Gastrocnemius medialis (tissue), 4 donors: Measurements from ENCODE around the gene CNTN4. TPM values are rescaled to one million over a fixed set of nuclear protein-coding genes. Genes with fewer than 3 reads are reported as not detected.

Experiments used
- ATAC-seq, 2 donors: fragments of 150-250 bp; one replicate each; pipeline ENCODE4 v1.9.1; 2016
- DNase-seq, 2 donors: peaks; one replicate each; pipeline ENCODE4 v3.0.0-alpha.2; 2019
- H3K27ac ChIP-seq, 4 donors: fragments of 200-600 bp; sonication (generic); 1 replicate in 1 of 4; 2 replicates in 3 of 4; pipeline ENCODE4 v1.5.1; 2016 to 2018; ENCODE audit warnings: mild to moderate bottlenecking in 2 of 4, moderate library complexity in 1 of 4
- H3K27me3 ChIP-seq, 3 donors: fragments of 200-600 bp; sonication (generic) in 2 of 3; 1 replicate in 1 of 3; 2 replicates in 2 of 3; pipeline versions ENCODE4 v1.5.1 to v1.6.0; 2016 to 2019; ENCODE audit warnings: mild to moderate bottlenecking in 1 of 3, moderate library complexity in 1 of 3
- H3K36me3 ChIP-seq, 2 donors: fragments of 200-600 bp; sonication (generic) in 1 of 2; one replicate each; pipeline ENCODE4 v1.5.1; 2017 to 2018
- H3K4me1 ChIP-seq, 2 donors: fragments of 200-600 bp; sonication (generic) in 1 of 2; one replicate each; pipeline ENCODE4 v1.5.1; 2016 to 2017; ENCODE audit warnings: mild to moderate bottlenecking in 2 of 2
- H3K4me3 ChIP-seq, 4 donors: fragments of 200-600 bp; sonication (generic) in 3 of 4; 1 replicate in 1 of 4; 2 replicates in 3 of 4; pipeline ENCODE4 v1.5.1; 2016 to 2019; ENCODE audit warnings: mild to moderate bottlenecking in 2 of 4
- H3K9me3 ChIP-seq, 3 donors: fragments of 200-600 bp; sonication (generic) in 2 of 3; 1 replicate in 1 of 3; 2 replicates in 2 of 3; pipeline ENCODE4 v1.5.1; 2016 to 2019
- POLR2A ChIP-seq, 2 donors: fragments of 450-650 bp; IDR thresholded peaks; one replicate each; pipeline ENCODE4 v1.6.1; 2017; ENCODE audit warnings: antibody characterized with exemption in 2 of 2, mild to moderate bottlenecking in 2 of 2, moderate library complexity in 2 of 2
- in situ Hi-C, 4 donors: fragments of 200-750 bp; cut with MboI; loops; one replicate each; pipeline versions ENCODE4 v1.15.0 to v1.8.0; 2017; ENCODE audit warnings: low sequenced_read_pairs in 4 of 4
- intact Hi-C: fragments of 100-400 bp; cut with DNase I; formaldehyde crosslinking; loops from one replicate; pipeline ENCODE4 v1.15.1; 2023; ENCODE audit warnings: low total_unique reads
- total RNA-seq, 4 donors: library from RNA; depleted of rRNA; stranded (reverse); fragments of >200 nt; gene quantifications; one replicate each; pipeline versions ENCODE4 v1.1.0 to v1.2.3, GENCODE V29; 2016
- TF ChIP-seq, protein P1 (sequence below), 5 experiments: fragments of 450-650 bp in 3 of 5; fragments of 200-600 bp in 2 of 5; sonication (generic) in 2 of 5; IDR thresholded peaks in 4 of 5; conservative IDR thresholded peaks in 1 of 5; 1 replicate in 4 of 5; 2 replicates in 1 of 5; pipeline ENCODE4 v1.5.1; 2016 to 2019; ENCODE audit warnings: antibody characterized with exemption in 5 of 5, mild to moderate bottlenecking in 3 of 5, moderate library complexity in 3 of 5

Gene CNTN4
- total RNA-seq, 4 donors from 2014 or later: 0.51 to 1.9 (median 1.4) TPM

DNA sequence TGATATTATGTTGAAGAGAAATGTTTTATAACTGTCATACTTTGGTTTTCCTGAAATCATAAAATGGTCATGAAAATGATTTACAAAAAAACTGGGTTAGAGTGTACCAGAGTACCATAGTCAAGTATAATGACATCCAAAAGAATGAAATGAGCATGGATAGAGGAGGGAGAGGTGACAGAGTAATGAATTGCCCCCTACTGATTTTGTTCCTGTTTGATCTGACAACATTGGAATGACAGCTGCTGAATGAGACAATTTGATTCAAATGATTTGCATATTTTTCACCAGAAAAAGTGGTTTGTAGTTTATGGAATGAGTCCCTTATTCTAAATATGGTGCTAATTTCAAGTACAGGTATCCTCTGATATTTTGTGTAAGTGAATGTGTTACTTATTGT is 271.7 kb downstream of the CNTN4 start:
- Histone ChIP-seq H3K27ac (no peak overlapping the region), H3K27me3 (no peaks in the 10 kb centered on the region), H3K4me3 (no peak overlapping the region), H3K4me1 (no peaks in the 10 kb centered on the region), H3K9me3 (no peaks in the 10 kb centered on the region), H3K36me3 (no peaks in the 10 kb centered on the region)
- TF ChIP-seq, protein P1, sequence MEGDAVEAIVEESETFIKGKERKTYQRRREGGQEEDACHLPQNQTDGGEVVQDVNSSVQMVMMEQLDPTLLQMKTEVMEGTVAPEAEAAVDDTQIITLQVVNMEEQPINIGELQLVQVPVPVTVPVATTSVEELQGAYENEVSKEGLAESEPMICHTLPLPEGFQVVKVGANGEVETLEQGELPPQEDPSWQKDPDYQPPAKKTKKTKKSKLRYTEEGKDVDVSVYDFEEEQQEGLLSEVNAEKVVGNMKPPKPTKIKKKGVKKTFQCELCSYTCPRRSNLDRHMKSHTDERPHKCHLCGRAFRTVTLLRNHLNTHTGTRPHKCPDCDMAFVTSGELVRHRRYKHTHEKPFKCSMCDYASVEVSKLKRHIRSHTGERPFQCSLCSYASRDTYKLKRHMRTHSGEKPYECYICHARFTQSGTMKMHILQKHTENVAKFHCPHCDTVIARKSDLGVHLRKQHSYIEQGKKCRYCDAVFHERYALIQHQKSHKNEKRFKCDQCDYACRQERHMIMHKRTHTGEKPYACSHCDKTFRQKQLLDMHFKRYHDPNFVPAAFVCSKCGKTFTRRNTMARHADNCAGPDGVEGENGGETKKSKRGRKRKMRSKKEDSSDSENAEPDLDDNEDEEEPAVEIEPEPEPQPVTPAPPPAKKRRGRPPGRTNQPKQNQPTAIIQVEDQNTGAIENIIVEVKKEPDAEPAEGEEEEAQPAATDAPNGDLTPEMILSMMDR (IDR thresholded peaks at IDR 0.05 in 4 of 5, conservative IDR thresholded peaks at IDR 0.05 in 1 of 5): no peak
- no peak for TF ChIP-seq POLR2A (IDR thresholded peaks at IDR 0.05)
- ATAC-seq (no peak), DNase-seq (no peak)
- intact Hi-C loops: no loop called here
- in situ Hi-C loops: no loop called here

DNA sequence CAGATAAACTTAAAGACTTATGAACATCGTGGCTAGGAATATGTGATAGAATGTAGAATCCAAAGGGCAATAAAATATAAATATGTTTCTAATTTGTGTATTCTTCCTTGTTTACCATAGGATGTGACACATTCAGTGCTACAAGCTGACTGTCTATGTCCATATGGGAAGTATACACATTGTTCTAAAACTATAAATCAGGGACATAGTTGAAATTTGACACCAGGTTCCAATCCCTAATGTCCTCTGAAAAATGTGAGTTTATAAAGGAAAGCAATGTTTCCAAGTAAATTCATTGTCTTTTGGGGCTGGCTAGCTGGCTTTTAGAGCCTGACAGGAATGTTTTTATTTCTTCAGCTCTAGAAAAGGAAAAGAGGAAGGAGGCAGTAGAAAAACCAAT is 273.6 kb downstream of the CNTN4 start:
- intact Hi-C loops (no loop called here), in situ Hi-C loops (no loop called here)
- Histone ChIP-seq H3K9me3 (no peaks in the 10 kb centered on the region), H3K27me3 (no peaks in the 10 kb centered on the region), H3K4me1 (no peaks in the 10 kb centered on the region), H3K4me3 (no peak overlapping the region), H3K27ac (no peak overlapping the region), H3K36me3 (no peaks in the 10 kb centered on the region)
- ATAC-seq: no peak
- TF ChIP-seq, protein P1 (IDR thresholded peaks at IDR 0.05 in 4 of 5, conservative IDR thresholded peaks at IDR 0.05 in 1 of 5): no peak
- TF ChIP-seq POLR2A (IDR thresholded peaks at IDR 0.05): no peak
- DNase-seq: no peak

DNA sequence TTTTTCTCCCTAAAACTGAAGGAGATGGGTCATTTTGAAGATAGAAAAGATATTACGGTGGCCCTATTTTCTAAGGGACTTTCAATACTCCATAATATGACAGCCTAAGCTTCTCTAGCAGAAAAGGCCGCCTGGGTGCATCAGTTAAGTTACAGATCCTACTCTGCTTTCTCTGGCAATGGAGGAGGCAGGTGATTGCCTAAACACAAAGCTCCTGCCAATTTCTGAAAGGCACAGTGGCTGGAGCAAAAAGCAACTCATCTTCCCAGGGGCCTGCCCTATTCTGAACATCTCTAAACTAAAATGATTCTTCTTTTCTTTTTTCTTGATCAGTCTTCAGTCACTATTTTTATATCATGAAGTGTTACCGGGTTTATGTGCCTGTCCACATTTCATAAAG is 276.7 kb downstream of the CNTN4 start:
- TF ChIP-seq, protein P1 (IDR thresholded peaks at IDR 0.05 in 4 of 5, conservative IDR thresholded peaks at IDR 0.05 in 1 of 5): no peak
- TF ChIP-seq POLR2A (IDR thresholded peaks at IDR 0.05): no peak
- Histone ChIP-seq H3K9me3 (no peaks in the 10 kb centered on the region), H3K27me3 (no peaks in the 10 kb centered on the region), H3K4me3 (no peak overlapping the region), H3K36me3 (no peaks in the 10 kb centered on the region), H3K4me1 (no peaks in the 10 kb centered on the region), H3K27ac (no peak overlapping the region)
- no peak for ATAC-seq
- intact Hi-C loops (no loop called here), in situ Hi-C loops (no loop called here)
- no peak for DNase-seq

DNA sequence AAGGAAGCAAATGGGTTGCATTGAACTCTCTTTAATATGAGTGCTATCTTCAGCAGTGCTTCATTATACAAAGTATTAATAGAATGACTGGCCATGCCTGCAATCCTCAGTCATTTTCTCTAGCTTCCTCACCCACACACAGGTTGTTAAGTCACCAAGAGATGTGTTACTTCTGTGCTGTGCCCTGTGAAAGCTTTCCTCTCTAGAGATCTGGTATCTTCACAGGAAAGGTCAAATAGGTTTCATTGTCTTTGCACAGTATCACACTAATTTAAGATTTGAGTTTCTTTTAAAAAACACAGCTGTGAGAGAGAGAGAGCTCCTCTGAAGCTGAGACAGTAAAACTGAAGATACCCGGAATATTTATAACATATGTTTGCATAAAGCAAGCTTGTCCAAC is 278.6 kb downstream of the CNTN4 start:
- no peak for DNase-seq
- intact Hi-C loops (no loop called here), in situ Hi-C loops (no loop called here)
- Histone ChIP-seq H3K36me3 (no peaks in the 10 kb centered on the region), H3K9me3 (no peaks in the 10 kb centered on the region), H3K27ac (no peak overlapping the region), H3K27me3 (no peaks in the 10 kb centered on the region), H3K4me1 (no peaks in the 10 kb centered on the region), H3K4me3 (no peak overlapping the region)
- no peak for TF ChIP-seq POLR2A (IDR thresholded peaks at IDR 0.05)
- TF ChIP-seq, protein P1 (IDR thresholded peaks at IDR 0.05 in 4 of 5, conservative IDR thresholded peaks at IDR 0.05 in 1 of 5): no peak
- no peak for ATAC-seq

DNA sequence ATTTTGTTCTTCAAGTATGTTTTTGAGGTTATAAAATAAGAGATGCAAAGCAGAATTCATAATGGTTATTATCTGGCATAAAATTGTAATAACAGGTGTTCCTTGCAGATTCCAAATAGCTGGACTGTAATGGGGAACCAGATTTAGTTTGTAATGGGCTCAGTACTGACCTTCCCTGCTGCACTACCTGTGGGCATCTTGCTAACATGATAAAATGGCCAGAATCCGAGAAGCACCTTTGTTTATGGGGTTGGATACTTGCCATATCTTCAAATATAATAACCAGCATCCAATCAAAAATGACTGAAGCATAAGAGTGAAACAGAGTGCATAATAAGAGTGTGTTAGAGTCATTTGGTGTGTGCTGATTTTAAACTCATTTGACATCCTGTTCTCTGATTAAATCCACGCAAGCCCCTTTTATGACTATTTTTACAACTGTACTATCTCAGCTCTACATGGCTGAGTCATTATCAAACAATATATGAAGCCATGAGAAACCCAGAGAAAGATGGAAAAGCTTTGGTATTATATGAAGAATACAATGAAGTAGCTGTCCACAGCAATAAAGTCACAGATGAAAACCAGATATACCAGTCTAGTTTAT is 292.4 kb downstream of the CNTN4 start:
- Histone ChIP-seq H3K9me3 (no peaks in the 10 kb centered on the region), H3K4me3 (no peak overlapping the region), H3K27me3 (no peaks in the 10 kb centered on the region), H3K27ac (no peak overlapping the region), H3K36me3 (no peaks in the 10 kb centered on the region), H3K4me1 (no peaks in the 10 kb centered on the region)
- no peak for ATAC-seq
- DNase-seq: no peak
- TF ChIP-seq, protein P1 (IDR thresholded peaks at IDR 0.05 in 4 of 5, conservative IDR thresholded peaks at IDR 0.05 in 1 of 5): no peak
- no peak for TF ChIP-seq POLR2A (IDR thresholded peaks at IDR 0.05)
- in situ Hi-C loops (no loop called here), intact Hi-C loops (no loop called here)
